Spleen (tissue), 11 donors: ENCODE measurements around the gene ACYP2. TPM values are rescaled to one million over a fixed set of nuclear protein-coding genes. Genes with fewer than 3 reads are reported as not detected.

ENCODE experiments used
- DNase-seq: peaks from one replicate; pipeline ENCODE4 v3.0.0-alpha.2; 2020
- H3K27ac ChIP-seq, 8 donors: fragments of 200-600 bp; sonication (generic) in 7 of 8; 1 replicate in 4 of 8; 2 replicates in 4 of 8; pipeline versions ENCODE4 v1.5.0 to v1.8.0; 2016 to 2021; ENCODE audit warnings: inconsistent platforms in 4 of 8, mild to moderate bottlenecking in 4 of 8, moderate library complexity in 1 of 8
- H3K27me3 ChIP-seq, 7 donors: fragments of 200-600 bp; sonication (generic) in 6 of 7; replicated peaks in 1 of 7; 1 replicate in 4 of 7; 2 replicates in 3 of 7; pipeline versions ENCODE4 v1.5.0 to v1.8.0; 2016 to 2021; ENCODE audit warnings: inconsistent platforms in 3 of 7, mild to moderate bottlenecking in 1 of 7
- H3K36me3 ChIP-seq, 6 donors: fragments of 200-600 bp; sonication (generic) in 5 of 6; 1 replicate in 4 of 6; 2 replicates in 2 of 6; pipeline versions ENCODE4 v1.5.0 to v1.8.0; 2016 to 2021; ENCODE audit warnings: inconsistent platforms in 2 of 6
- H3K4me1 ChIP-seq, 6 donors: fragments of 200-600 bp; sonication (generic) in 5 of 6; 1 replicate in 3 of 6; 2 replicates in 3 of 6; pipeline versions ENCODE4 v1.5.0 to v1.8.0; 2016 to 2021; ENCODE audit warnings: inconsistent platforms in 3 of 6
- H3K4me3 ChIP-seq, 8 donors: fragments of 200-600 bp; sonication (generic) in 7 of 8; 1 replicate in 4 of 8; 2 replicates in 4 of 8; pipeline versions ENCODE4 v1.5.0 to v1.8.0; 2016 to 2021; ENCODE audit warnings: inconsistent platforms in 4 of 8, mild to moderate bottlenecking in 4 of 8, moderate library complexity in 2 of 8
- H3K9me3 ChIP-seq, 8 donors: fragments of 200-600 bp; sonication (generic) in 7 of 8; 1 replicate in 4 of 8; 2 replicates in 4 of 8; pipeline versions ENCODE4 v1.5.0 to v1.8.0; 2016 to 2021; ENCODE audit warnings: inconsistent platforms in 4 of 8
- POLR2A ChIP-seq, 3 donors: fragments of 450-650 bp; IDR thresholded peaks; one replicate each; pipeline ENCODE4 v1.5.1; 2017; ENCODE audit warnings: antibody characterized with exemption in 3 of 3, mild to moderate bottlenecking in 1 of 3
- POLR2AphosphoS5 ChIP-seq, 3 donors: sonication (generic); formaldehyde crosslinking; IDR thresholded peaks; one replicate each; pipeline ENCODE4 v1.5.1; 2017; ENCODE audit warnings: antibody characterized with exemption in 3 of 3
- WGBS, 5 donors: extraction: QIAGEN DNeasy Blood & Tissue Kit in 3 of 5; methylation state at CpG; one replicate each; pipeline versions ENCODE4 v1.1.5 to v1.1.7; 2013 to 2018; 5-methylcytosine and 5-hydroxymethylcytosine counted together
- intact Hi-C: fragments of 100-400 bp; cut with DNase I; formaldehyde crosslinking; loops from one replicate; pipeline ENCODE4 v1.15.0; 2023; ENCODE audit warnings: low total_unique reads
- polyA plus RNA-seq, 3 donors: library from polyadenylated mRNA; stranded (reverse); fragments of 200-250 nt; gene quantifications; one replicate each; pipeline ENCODE4 v1.2.1, GENCODE V29; 2013
- total RNA-seq, 7 donors: library from RNA; depleted of rRNA in 3 of 7; stranded (reverse); fragments of >200 nt in 3 of 7; fragmentation: NEBNext Ultra II Directional in 4 of 7; extraction: Animal tissue kit (Norgen Biotek cat#: 25700) in 4 of 7; gene quantifications; one replicate each; pipeline versions ENCODE4 v1.1.0 to v1.2.1, GENCODE V29; 2016 to 2021
- TF ChIP-seq, protein P1 (sequence below), 11 experiments: fragments of 200-600 bp in 7 of 11; fragments of 450-650 bp in 4 of 11; sonication (generic) in 4 of 11; IDR thresholded peaks in 8 of 11; conservative IDR thresholded peaks in 3 of 11; 1 replicate in 7 of 11; 2 replicates in 4 of 11; pipeline versions ENCODE4 v1.4.0 to v1.8.0; 2016 to 2021; ENCODE audit warnings: antibody characterized with exemption in 11 of 11, inconsistent platforms in 4 of 11, mild to moderate bottlenecking in 1 of 11
- donor health status: healthy with polysubstance abuse.
- donor health status: DM: no; HTN: no; CAD: no; lungs with moderate emphysema.
- donor health status: DM: no; HTN: no; CAD: no.
- donor health status: Bipolar disorder and iron deficiency.
- donor health status: healthy.
- donor health status: DM: no; HTN: no; CAD: no.
- donor health status: DM: yes; HTN: yes; CAD: no.

Gene ACYP2
- total and polyA plus RNA-seq, 10 donors = 14.6 to 32.3 (median 21.7) TPM

DNA sequence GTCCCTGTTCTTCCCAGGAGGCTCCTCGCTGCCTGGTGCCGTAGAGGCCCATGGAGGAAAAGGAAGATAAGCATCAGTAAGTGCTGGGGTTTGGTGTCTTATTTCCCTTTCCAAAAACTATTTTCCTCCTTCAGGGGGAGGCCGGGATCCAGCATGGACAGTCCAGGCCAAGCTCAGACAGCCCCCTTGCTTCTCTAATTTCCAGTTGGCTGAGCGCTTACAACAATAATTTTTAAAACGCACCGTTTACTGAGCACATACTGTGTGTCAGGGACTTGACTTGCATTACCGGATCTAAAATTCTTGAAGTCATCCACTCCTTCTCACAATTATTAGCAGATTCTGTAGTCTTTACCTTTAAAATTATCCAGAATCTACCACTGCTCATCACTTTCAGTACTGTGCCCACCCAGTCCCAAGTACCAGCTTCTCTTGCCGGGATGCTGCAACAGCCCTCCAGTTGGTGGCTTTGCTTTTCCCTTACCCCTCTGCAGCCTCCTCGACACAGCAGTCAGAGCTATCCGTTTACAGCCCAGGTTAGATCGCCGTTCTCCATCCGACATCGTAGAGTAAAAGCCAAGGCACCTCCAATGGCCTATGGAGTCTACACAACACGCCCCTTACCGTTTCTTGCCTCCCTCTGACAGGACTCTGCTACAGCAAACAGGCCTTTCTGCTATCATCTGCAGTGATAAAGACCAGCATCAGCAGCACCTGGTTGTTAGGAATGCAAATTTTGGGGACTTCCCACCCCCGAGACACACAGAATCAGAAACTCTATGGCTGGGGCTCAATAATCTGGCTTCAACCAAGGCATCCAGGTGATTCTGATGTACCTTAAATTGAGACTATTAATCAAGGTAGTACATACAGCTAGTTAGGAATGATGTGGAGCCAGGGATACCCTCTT, 215.8 kb downstream of the ACYP2 start:
- no peaks in the 10 kb centered on the region for H3K9me3 ChIP-seq
- intact Hi-C loops = no loop called here
- peaks cover 5 to 24% (median 21%) of the 10 kb centered on the region in 6 donors for H3K4me1 ChIP-seq
- H3K27me3 ChIP-seq = peaks cover 0 to 21% (median 0%) of the 10 kb centered on the region in 7 donors
- 41 to 53% (median 44%) methylated on average over 17 of the region's 17 CpGs for WGBS, 5 donors
- no peak for DNase-seq
- no peaks in the 10 kb centered on the region for H3K36me3 ChIP-seq
- TF ChIP-seq, protein P1, sequence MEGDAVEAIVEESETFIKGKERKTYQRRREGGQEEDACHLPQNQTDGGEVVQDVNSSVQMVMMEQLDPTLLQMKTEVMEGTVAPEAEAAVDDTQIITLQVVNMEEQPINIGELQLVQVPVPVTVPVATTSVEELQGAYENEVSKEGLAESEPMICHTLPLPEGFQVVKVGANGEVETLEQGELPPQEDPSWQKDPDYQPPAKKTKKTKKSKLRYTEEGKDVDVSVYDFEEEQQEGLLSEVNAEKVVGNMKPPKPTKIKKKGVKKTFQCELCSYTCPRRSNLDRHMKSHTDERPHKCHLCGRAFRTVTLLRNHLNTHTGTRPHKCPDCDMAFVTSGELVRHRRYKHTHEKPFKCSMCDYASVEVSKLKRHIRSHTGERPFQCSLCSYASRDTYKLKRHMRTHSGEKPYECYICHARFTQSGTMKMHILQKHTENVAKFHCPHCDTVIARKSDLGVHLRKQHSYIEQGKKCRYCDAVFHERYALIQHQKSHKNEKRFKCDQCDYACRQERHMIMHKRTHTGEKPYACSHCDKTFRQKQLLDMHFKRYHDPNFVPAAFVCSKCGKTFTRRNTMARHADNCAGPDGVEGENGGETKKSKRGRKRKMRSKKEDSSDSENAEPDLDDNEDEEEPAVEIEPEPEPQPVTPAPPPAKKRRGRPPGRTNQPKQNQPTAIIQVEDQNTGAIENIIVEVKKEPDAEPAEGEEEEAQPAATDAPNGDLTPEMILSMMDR (IDR thresholded peaks at IDR 0.05 in 8 of 11, conservative IDR thresholded peaks at IDR 0.05 in 3 of 11) = no peak
- peak in 1 of 3 donors; percentile 70 for TF ChIP-seq POLR2AphosphoS5 (IDR thresholded peaks at IDR 0.05)
- peak overlapping the region in 7 of 8 donors; percentile 81 to 86 (median 82) for H3K27ac ChIP-seq
- H3K4me3 ChIP-seq = peak overlapping the region; percentile 38 to 72 (median 46)

DNA sequence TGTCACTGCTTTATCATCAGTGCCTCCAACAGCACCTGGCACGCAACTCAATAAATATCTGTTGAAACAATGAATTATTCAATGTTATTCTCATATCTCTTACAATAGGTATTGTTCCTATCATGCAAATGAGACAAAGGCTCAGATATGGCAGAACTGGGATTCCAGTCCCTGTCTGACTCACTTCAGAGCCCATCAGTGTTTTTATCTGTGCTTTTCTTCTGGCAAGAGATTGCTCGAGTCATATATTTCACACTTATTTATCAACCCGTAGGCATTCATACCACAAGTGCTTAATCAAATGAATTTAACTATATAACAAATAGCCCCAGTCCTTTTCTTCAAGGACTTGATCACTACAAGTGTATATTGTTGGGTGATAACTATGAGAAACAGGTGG, 217.0 kb downstream of the ACYP2 start:
- no peak overlapping the region for H3K4me3 ChIP-seq
- H3K4me1 ChIP-seq = peaks cover 5 to 24% (median 21%) of the 10 kb centered on the region in 6 donors
- no peak for DNase-seq
- H3K36me3 ChIP-seq = no peaks in the 10 kb centered on the region
- intact Hi-C loops = no loop called here
- TF ChIP-seq POLR2A (IDR thresholded peaks at IDR 0.05) (no peak), POLR2AphosphoS5 (IDR thresholded peaks at IDR 0.05) (no peak)
- TF ChIP-seq, protein P1 (IDR thresholded peaks at IDR 0.05 in 8 of 11, conservative IDR thresholded peaks at IDR 0.05 in 3 of 11) = no peak
- no peaks in the 10 kb centered on the region for H3K9me3 ChIP-seq
- H3K27me3 ChIP-seq = peaks cover 0 to 21% (median 0%) of the 10 kb centered on the region in 7 donors
- no peak overlapping the region for H3K27ac ChIP-seq
- WGBS, 5 donors = 78 to 87% (median 80%) methylated on average over 3 of the region's 3 CpGs

DNA sequence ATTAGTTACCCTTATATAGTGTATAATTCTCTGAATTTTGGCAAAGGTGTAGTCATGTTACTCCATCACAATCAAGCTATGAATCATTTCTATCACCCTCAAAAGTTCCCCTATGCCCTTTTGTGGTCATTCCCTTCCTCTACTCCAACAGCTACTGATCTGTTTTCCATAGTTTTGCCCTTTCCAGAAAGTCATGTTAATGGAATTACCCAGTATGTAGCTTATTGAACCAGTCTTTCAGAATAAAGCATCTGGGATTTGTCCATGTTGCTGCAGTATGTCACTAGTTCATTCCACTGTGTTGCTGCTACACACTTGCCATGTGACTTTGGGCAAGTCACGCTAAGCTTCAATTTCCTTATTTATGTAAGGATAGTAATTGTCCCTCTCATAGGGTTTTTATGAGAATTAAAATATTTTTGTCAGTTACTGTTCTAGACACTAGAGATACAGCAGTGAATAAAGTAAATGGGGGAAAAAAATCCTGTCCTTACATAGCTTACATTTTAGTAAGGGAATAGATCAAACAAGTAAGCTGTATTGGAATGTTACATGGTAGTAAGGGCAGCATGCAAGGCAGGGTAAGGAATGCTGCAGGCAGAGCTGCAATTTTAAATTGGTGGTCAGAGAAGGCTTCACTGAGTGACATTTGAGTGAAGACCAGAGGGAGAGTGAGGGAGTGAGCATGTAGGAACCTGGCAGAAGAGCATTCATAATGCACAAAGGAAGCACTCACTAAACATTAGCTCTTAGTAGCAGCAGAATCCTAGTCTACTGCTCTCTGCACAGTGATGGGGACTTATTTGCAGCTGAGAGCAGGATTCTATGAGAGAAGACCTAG, 220.9 kb downstream of the ACYP2 start:
- no peak for TF ChIP-seq POLR2AphosphoS5 (IDR thresholded peaks at IDR 0.05)
- no peak for TF ChIP-seq POLR2A (IDR thresholded peaks at IDR 0.05)
- TF ChIP-seq, protein P1 (IDR thresholded peaks at IDR 0.05 in 8 of 11, conservative IDR thresholded peaks at IDR 0.05 in 3 of 11) = no peak
- Histone ChIP-seq H3K4me3 (no peak overlapping the region), H3K4me1 (peaks cover 0 to 8% (median 3%) of the 10 kb centered on the region in 6 donors), H3K27me3 (peaks cover 0 to under 1% (median 0%) of the 10 kb centered on the region in 7 donors), H3K27ac (no peak overlapping the region), H3K36me3 (no peaks in the 10 kb centered on the region), H3K9me3 (no peaks in the 10 kb centered on the region)
- 68 to 89% (median 75%) methylated on average over 1 of the region's 1 CpG for WGBS, 5 donors
- no peak for DNase-seq
- intact Hi-C loops = no loop called here

DNA sequence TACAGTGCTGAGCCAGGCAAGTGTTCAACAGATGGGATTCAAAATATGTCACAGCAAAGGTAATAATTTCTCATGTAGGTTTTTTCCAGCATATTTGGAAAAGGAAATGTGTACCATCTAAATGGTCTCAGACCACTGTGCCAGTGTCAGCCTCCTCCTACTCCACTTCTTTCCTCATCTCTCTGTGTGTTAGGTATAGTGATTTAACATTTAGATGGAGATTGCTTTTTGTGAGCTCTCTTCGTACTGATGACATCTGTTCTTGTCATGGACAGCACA, 221.5 kb downstream of the ACYP2 start:
- DNase-seq = no peak
- no peaks in the 10 kb centered on the region for H3K27me3 ChIP-seq
- intact Hi-C loops = no loop called here
- no peak overlapping the region for H3K27ac ChIP-seq
- peaks cover 0 to 3% (median 0%) of the 10 kb centered on the region in 6 donors for H3K4me1 ChIP-seq
- TF ChIP-seq POLR2AphosphoS5 (IDR thresholded peaks at IDR 0.05) = no peak
- H3K9me3 ChIP-seq = no peaks in the 10 kb centered on the region
- 68 to 92% (median 80%) methylated on average over 1 of the region's 1 CpG for WGBS, 5 donors
- no peak overlapping the region for H3K4me3 ChIP-seq
- no peaks in the 10 kb centered on the region for H3K36me3 ChIP-seq
